Measurements from ENCODE around the gene CCDC83.
"Not testable (repeated sequence)": the region's sequence is repeated elsewhere in the genome, so short reads cannot be mapped to it uniquely, and the experiment has no call there.

CCDC83 gene

GRCh38 chr11:85945788-85946187, 90.6 kb downstream of the CCDC83 start:
- no peak for DNase-seq

- no peak for DNase-seq
These were observed 91.0 kb downstream of the CCDC83 start for GRCh38 chr11:85946221-85946620.

- DNase-seq, result no peak
These were observed 92.5 kb downstream of the CCDC83 start for GRCh38 chr11:85947431-85948272.

- DNase-seq, result no peak
These were observed 93.7 kb downstream of the CCDC83 start for GRCh38 chr11:85948884-85949283.

GRCh38 chr11:85949798-85950197, 94.6 kb downstream of the CCDC83 start:
- DNase-seq, result no peak

- no peak for DNase-seq
These were observed 95.3 kb downstream of the CCDC83 start for GRCh38 chr11:85950317-85951048.

GRCh38 chr11:85951049-85951405, 95.8 kb downstream of the CCDC83 start:
- no peak for DNase-seq

GRCh38 chr11:85951428-85952107, 96.4 kb downstream of the CCDC83 start:
- no peak for DNase-seq

- DNase-seq, result not testable (repeated sequence)
These were observed 96.9 kb downstream of the CCDC83 start for GRCh38 chr11:85952108-85952485.

GRCh38 chr11:85953491-85954143, 98.4 kb downstream of the CCDC83 start:
- DNase-seq, result no peak

GRCh38 chr11:85955531-85955930, 100.3 kb downstream of the CCDC83 start:
- no peak for DNase-seq

- DNase-seq, result no peak
These were observed 105.5 kb downstream of the CCDC83 start for GRCh38 chr11:85960678-85961077.

- no peak for DNase-seq
These were observed 105.9 kb downstream of the CCDC83 start for GRCh38 chr11:85961130-85961529.

GRCh38 chr11:85961930-85962363, 106.8 kb downstream of the CCDC83 start:
- peak in 1 of 2 experiments; percentile 43 for DNase-seq

- no peak for DNase-seq
These were observed 110.0 kb downstream of the CCDC83 start for GRCh38 chr11:85965202-85965601.

GRCh38 chr11:85967457-85967856, 112.3 kb downstream of the CCDC83 start:
- no peak for DNase-seq
